HUDEP-2 (cell line): ENCODE data around the gene BTBD16.

Experiments
- DNase-seq, 76 experiments: peaks; one replicate each; lab custom pipeline; 2025; ENCODE audit not compliant: unreplicated experiment in 76 of 76; lab: John Stamatoyannopoulos, UW

Gene BTBD16

GRCh38 chr10:122361046-122361445 is 90.0 kb downstream of the BTBD16 start:
- DNase-seq: no peak

- no peak for DNase-seq
Observed at GRCh38 chr10:122362031-122362592, 91.0 kb downstream of the BTBD16 start.

GRCh38 chr10:122362621-122363020 is 91.5 kb downstream of the BTBD16 start:
- DNase-seq: no peak

- DNase-seq: no peak
Observed at GRCh38 chr10:122363311-122363710, 92.2 kb downstream of the BTBD16 start.

GRCh38 chr10:122363722-122364463 is 92.8 kb downstream of the BTBD16 start:
- no peak for DNase-seq

GRCh38 chr10:122368502-122369254 is 97.6 kb downstream of the BTBD16 start:
- no peak for DNase-seq

GRCh38 chr10:122373108-122373507 is 102.0 kb downstream of the BTBD16 start:
- DNase-seq: no peak

GRCh38 chr10:122373721-122374120 is 102.6 kb downstream of the BTBD16 start:
- DNase-seq: no peak

GRCh38 chr10:122374237-122374858 is 103.3 kb downstream of the BTBD16 start, which contains the start of gene PLEKHA1:
Gene PLEKHA1, plus strand, starts transcription at chr10:122374708. Its CDS starts 18,493 bp downstream, at chr10:122393201.
- peak in 74 of 76 experiments; percentile 9 to 89 (median 69) for DNase-seq

GRCh38 chr10:122374859-122375678 is 104.0 kb downstream of the BTBD16 start:
- DNase-seq: peak in 3 of 76 experiments; percentile 2 to 7 (median 6)

GRCh38 chr10:122375679-122376160 is 104.6 kb downstream of the BTBD16 start:
- no peak for DNase-seq

- DNase-seq: no peak
Observed at GRCh38 chr10:122376364-122376961, 105.4 kb downstream of the BTBD16 start.

GRCh38 chr10:122379041-122379440 is 107.9 kb downstream of the BTBD16 start:
- DNase-seq: no peak

- no peak for DNase-seq
Observed at GRCh38 chr10:122379537-122379936, 108.4 kb downstream of the BTBD16 start.

- DNase-seq: no peak
Observed at GRCh38 chr10:122380703-122381102, 109.6 kb downstream of the BTBD16 start.

- no peak for DNase-seq
Observed at GRCh38 chr10:122381680-122382079, 110.6 kb downstream of the BTBD16 start.

GRCh38 chr10:122386514-122386913 is 115.4 kb downstream of the BTBD16 start:
- no peak for DNase-seq

GRCh38 chr10:122387572-122387971 is 116.5 kb downstream of the BTBD16 start:
- no peak for DNase-seq
